Hepatocyte (in vitro differentiated cells): ENCODE results near the gene BCL2A1.

ENCODE experiments used
- EZH2 ChIP-seq: fragments of 200-600 bp; sonication (generic); IDR thresholded peaks from 2 replicates; pipeline ENCODE4 v1.6.1; 2016; ENCODE audit warnings: antibody characterized with exemption, mild to moderate bottlenecking, borderline replicate concordance
- EZH2phosphoT487 ChIP-seq: fragments of 200-600 bp; sonication (generic); IDR thresholded peaks from one replicate; pipeline ENCODE4 v1.6.1; 2018; ENCODE audit warnings: antibody characterized with exemption, mild to moderate bottlenecking, low read depth, moderate library complexity; ENCODE audit not compliant: unreplicated experiment, severe bottlenecking
- TF ChIP-seq, protein P1 (sequence below): fragments of 200-600 bp; sonication (generic); IDR thresholded peaks from 2 replicates; pipeline ENCODE4 v1.5.1; 2016; ENCODE audit warnings: antibody characterized with exemption, mild to moderate bottlenecking; ENCODE audit not compliant: poor library complexity

DNA sequence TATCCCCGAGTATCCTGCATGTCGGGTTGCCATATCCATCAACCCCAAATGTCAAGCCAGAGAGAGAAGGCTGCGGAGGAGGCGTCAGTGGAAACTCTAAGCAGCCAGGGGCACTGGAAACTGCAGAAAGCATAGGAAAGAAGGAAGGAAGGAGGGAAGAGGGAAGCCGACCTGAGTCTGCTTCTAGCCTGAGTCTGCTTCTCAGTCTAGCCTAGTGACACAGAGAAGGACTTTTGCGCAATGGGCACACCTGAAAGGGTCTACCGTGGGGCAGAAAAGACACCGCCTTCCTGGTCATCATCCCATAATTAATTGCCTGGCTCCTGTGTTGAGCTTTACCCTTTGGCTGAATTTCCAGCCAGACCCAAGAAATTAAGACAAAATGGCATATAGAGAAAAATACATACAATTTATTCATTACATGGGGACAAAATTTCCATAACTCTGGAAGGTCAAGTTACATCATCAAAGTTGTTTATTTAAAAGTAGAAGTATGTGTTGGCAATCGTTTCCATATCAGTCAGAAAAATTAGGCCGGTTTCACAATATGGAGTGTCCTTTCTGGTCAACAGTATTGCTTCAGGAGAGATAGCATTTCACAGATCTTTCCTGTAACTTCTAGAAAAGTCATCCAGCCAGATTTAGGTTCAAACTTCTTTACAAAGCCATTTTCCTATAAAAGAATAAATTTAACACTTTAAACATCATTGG, 10.3 kb downstream of the BCL2A1 start:
- TF ChIP-seq EZH2, result no peak
- no peak for TF ChIP-seq EZH2phosphoT487
- TF ChIP-seq, protein P1, sequence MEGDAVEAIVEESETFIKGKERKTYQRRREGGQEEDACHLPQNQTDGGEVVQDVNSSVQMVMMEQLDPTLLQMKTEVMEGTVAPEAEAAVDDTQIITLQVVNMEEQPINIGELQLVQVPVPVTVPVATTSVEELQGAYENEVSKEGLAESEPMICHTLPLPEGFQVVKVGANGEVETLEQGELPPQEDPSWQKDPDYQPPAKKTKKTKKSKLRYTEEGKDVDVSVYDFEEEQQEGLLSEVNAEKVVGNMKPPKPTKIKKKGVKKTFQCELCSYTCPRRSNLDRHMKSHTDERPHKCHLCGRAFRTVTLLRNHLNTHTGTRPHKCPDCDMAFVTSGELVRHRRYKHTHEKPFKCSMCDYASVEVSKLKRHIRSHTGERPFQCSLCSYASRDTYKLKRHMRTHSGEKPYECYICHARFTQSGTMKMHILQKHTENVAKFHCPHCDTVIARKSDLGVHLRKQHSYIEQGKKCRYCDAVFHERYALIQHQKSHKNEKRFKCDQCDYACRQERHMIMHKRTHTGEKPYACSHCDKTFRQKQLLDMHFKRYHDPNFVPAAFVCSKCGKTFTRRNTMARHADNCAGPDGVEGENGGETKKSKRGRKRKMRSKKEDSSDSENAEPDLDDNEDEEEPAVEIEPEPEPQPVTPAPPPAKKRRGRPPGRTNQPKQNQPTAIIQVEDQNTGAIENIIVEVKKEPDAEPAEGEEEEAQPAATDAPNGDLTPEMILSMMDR, result no peak
